Kasumi-1 (cell line): ENCODE results near the gene ARHGEF39.
"Not testable (repeated sequence)": the region's sequence is repeated elsewhere in the genome, so short reads cannot be mapped to it uniquely, and the experiment has no call there.

Experiments
- DNase-seq, 2 experiments: peaks; one replicate each; lab custom pipeline; 2025; lab: John Stamatoyannopoulos, UW

Gene ARHGEF39

GRCh38 chr9:35618325-35618727 lies 46.7 kb downstream of the ARHGEF39 start, which contains the start of gene CD72:
Gene CD72, minus strand, starts transcription at chr9:35618413. Its CDS starts 110 bp downstream, at chr9:35618303.
- peak; percentile 44 to 46 for DNase-seq

GRCh38 chr9:35617548-35617947 lies 47.4 kb downstream of the ARHGEF39 start:
- no peak for DNase-seq

- DNase-seq: peak; percentile 31 to 41
Observed at GRCh38 chr9:35616681-35617459, 48.1 kb downstream of the ARHGEF39 start.

DNA sequence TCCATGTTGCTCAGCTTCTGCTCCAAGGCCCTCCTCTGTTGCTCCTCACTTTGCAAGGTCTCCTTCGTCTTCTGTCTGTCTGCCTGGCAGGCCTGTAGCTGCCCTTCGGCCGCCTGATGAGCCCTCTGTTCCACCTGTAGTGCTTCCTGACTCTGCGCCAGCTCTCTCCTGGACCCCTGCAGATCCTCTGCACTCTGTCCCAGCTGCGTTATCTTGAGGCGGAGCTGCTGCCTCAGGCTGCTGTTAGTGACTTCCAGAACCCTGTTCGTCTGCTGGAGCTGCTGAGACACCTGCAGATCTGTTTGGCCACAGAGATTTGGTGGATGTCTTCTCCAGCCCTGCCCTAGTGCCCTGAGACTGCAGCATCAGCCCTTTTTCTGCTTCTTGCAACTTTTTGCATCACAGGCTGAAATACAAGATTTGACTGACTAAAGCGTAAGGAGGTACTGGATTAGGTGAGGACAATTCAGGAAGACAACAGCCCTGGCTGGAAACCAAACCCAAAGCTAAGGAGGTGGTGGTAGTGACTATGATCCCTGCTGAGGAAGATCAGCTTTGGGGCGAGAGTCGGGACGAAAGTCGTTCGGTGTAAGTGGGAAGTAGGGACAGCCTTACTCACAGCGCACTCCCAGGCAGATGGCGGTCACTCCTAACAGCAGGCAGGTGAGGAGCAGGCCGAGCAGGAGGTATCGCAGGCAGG lies 48.9 kb downstream of the ARHGEF39 start:
- DNase-seq: no peak

- no peak for DNase-seq
Observed at GRCh38 chr9:35612843-35613242, 52.2 kb downstream of the ARHGEF39 start.

GRCh38 chr9:35612066-35612465 lies 52.9 kb downstream of the ARHGEF39 start:
- DNase-seq: not testable (repeated sequence)

GRCh38 chr9:35611230-35611797 lies 53.7 kb downstream of the ARHGEF39 start:
- peak; percentile 55 to 57 for DNase-seq

- no peak for DNase-seq
Observed at GRCh38 chr9:35609820-35610163, 55.2 kb downstream of the ARHGEF39 start.
